Measurements from ENCODE around the gene PYDC1. TPM values are rescaled to one million over a fixed set of nuclear protein-coding genes. Genes with fewer than 3 reads are reported as not detected.

Gene PYDC1
- total RNA-seq, 1 experiment from 2014 or later, result 1.9 TPM

- Mint-ChIP-seq H3K9me3 (no peaks in the 10 kb centered on the region), H3K4me1 (peaks cover 8% of the 10 kb centered on the region), H3K27ac (no peak overlapping the region), H3K4me3 (no peak overlapping the region), H3K27me3 (ENCODE audit: low read depth) (peaks cover 37% of the 10 kb centered on the region), H3K36me3 (no peaks in the 10 kb centered on the region)
- CTCF ChIA-PET, result no interaction called here
- ATAC-seq (no peak), DNase-seq (ENCODE audit: low spot score) (no peak)
- TF ChIP-seq IRF2 (CRISPR knock-in tag; IDR thresholded peaks at IDR 0.05; ENCODE audit: borderline replicate concordance, low read depth), result no peak
- TF ChIP-seq GTF2I (CRISPR knock-in tag; conservative IDR thresholded peaks at IDR 0.05), result no peak
- TF ChIP-seq TCF7 (CRISPR knock-in tag; IDR thresholded peaks at IDR 0.05; ENCODE audit: low read depth), result no peak
- no peak for TF ChIP-seq ZSCAN18 (CRISPR knock-in tag; IDR thresholded peaks at IDR 0.05)
- TF ChIP-seq ZBTB21 (CRISPR knock-in tag; IDR thresholded peaks at IDR 0.05; ENCODE audit: borderline replicate concordance), result no peak
- TF ChIP-seq ZNF532 (CRISPR knock-in tag; IDR thresholded peaks at IDR 0.05; ENCODE audit: borderline replicate concordance), result no peak
- no peak for TF ChIP-seq HMGA2 (CRISPR knock-in tag; IDR thresholded peaks at IDR 0.05)
- no peak for TF ChIP-seq NFATC4 (CRISPR knock-in tag; IDR thresholded peaks at IDR 0.05)
- no peak for TF ChIP-seq NR3C1 (CRISPR knock-in tag; conservative IDR thresholded peaks at IDR 0.05; ENCODE audit: low read depth)
- no peak for TF ChIP-seq CREB1 (CRISPR knock-in tag; IDR thresholded peaks at IDR 0.05)
- no peak for TF ChIP-seq MAX (CRISPR knock-in tag; IDR thresholded peaks at IDR 0.05)
- no peak for TF ChIP-seq E2F5 (CRISPR knock-in tag; IDR thresholded peaks at IDR 0.05)
- no peak for TF ChIP-seq FOXK1 (CRISPR knock-in tag; IDR thresholded peaks at IDR 0.05)
- TF ChIP-seq KAT7 (CRISPR knock-in tag; IDR thresholded peaks at IDR 0.05; ENCODE audit: borderline replicate concordance), result no peak
- TF ChIP-seq SMAD3 (CRISPR knock-in tag; IDR thresholded peaks at IDR 0.05; ENCODE audit: borderline replicate concordance), result no peak
- no peak for TF ChIP-seq ERG (CRISPR knock-in tag; IDR thresholded peaks at IDR 0.05)
- TF ChIP-seq EMX1 (CRISPR knock-in tag; IDR thresholded peaks at IDR 0.05), result no peak
- POLR2A ChIA-PET, result no interaction called here
These were observed 4.6 kb upstream of the PYDC1 start for GRCh38 chr16:31221357-31222160.

Measured in WTC11 (cell line).